Putamen (tissue), 1 donor: ENCODE measurements around the gene PRR15L.
A peak's percentile ranks its signal among the peaks of the same experiment; 100 is the strongest.

Experiments
- DNase-seq: peaks from one replicate; pipeline ENCODE4 v3.0.0-alpha.2; 2016; ENCODE audit warnings: low spot score

Gene PRR15L

DNA sequence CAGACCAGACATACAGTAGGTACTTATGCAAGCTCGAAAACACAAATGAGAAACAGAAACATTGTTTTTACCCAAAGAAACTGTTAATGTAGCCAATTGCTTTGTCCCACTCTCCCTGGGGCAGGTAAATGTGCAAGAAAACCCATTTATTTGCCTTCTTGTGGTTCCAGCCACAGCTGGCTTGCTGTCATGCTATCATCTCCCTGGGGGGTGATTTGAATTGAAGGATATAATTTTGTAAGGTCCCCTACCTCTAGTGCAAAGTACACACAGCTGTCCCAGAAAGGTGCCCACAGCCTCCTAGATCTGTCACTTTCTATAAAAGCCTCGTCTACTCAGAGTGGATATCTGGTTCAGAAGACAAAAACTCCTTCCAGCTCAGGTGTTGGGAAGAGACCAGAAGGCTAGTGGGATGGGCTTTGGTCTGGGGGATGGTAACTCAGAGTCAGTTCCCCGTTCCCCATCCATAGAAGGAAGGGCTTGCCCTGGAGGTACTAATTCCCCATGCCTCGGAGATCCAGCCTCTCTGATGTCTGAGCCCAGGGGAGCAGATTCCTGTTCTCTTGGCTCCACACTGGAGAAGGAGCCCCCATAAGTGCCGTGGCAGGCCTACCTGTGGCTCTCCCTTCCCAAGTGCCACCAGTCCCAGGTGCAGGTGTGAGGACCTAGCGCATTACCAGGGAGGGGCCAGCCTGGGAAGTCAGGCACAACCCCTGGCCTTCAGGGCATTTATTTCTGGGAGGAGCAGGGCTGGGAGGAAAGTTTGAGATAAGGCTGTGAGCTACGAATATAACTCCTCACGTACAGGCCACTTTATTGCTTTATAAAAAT is 2.4 kb upstream of the PRR15L start:
- DNase-seq, result no peak

DNA sequence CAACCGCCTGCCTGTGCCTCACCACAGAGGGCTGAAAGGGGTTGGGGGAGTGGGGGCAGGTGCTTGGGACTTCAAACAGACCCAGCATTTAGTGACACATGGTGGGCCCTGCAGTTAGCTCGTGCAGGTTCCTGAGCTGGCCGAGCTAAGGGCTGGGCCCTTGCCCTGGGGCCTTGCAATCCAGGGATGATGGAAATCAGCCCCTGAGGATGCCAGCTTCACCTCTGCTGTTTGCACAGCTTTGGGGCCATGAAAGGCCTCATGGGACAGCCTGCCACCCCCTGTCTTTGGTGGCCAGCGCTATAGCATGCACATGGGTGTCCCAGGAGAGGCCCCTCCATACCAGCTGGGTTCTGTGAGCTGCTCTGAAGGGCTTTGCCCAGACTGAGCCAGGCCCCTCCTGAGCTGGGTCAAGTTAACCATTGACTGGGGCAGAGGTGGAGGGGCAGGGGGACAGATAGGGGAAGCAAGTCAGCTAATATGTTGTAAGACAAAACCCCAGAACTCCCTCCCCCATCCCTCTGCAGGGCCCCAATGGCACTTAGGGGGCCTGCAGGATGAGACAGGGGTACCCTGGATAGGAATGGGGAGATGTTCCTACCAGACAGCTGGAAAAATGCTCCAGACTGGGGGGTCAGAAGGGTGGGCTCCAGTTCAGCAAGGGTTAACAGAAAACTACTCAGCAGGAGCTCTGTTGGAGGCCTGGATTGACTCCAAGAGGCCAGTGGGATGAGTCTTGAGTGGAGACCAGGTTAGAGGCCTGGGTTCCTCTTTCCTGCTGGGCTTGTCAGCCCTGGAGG is 692 bp downstream of the PRR15L start:
- no peak for DNase-seq

DNA sequence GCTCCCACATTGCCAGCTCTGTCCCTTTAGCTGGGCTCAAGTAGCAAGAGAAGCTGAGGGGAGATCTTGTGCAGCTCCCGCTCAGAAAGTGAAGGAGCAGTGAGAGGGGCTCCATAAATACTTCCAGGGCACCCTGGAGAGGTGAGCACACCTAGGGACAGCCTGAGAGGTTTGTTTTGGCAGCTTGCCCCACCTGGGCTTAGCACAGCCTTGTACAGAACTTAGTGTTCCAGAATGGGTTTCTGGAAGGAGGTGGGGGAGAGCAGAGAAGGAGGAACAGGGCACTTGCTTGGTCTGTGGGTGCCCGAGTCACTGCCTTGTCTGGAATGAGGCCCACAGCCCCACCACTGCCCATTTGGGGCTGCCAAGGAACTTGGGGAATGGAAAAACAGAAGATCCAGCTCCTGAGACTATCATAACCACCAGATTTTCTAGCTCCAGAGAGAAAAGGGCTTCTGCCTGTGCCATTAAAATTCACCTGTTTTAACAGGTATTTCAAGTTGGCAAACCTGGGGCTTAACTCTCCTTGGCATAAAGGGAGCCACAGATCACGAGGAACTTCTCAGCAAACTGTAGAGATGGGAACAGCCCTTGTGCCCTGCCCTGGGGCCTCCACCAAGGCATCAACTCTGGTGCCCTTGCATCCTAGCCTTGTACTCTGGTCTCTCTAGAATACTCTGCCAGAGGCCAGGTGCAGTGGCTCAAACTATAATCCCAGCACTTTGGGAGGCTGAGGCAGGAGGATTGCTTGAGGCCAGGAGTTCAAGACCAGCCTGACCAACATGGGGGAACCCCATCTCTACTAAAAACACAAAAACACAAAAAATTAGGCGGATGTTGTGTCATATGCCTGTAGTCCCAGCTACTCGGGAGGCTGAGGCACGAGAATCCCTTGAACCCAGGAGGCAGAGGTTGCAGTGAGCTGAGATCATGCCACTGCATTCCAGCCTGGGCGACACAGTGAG is 1.9 kb downstream of the PRR15L start:
- DNase-seq, result no peak

DNA sequence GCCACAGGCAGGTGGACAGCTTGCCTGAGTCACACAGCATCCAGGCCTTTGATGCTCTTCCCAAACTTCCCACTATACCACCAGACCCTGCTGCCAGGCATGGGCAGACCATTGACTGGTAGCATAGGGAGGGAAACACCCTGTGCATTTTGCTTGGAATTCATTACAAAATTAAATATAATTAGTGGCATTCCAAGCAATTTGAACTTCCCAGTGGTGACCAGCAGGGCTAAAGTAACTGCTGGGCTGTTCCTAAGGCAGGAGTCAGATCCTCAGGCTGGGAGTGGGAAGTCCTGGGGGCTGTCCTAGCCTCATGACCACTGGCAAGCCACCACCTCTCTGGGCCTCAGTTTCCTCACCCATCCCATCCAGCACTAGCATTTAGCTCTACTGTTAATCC is 3.8 kb downstream of the PRR15L start:
- no peak for DNase-seq

DNA sequence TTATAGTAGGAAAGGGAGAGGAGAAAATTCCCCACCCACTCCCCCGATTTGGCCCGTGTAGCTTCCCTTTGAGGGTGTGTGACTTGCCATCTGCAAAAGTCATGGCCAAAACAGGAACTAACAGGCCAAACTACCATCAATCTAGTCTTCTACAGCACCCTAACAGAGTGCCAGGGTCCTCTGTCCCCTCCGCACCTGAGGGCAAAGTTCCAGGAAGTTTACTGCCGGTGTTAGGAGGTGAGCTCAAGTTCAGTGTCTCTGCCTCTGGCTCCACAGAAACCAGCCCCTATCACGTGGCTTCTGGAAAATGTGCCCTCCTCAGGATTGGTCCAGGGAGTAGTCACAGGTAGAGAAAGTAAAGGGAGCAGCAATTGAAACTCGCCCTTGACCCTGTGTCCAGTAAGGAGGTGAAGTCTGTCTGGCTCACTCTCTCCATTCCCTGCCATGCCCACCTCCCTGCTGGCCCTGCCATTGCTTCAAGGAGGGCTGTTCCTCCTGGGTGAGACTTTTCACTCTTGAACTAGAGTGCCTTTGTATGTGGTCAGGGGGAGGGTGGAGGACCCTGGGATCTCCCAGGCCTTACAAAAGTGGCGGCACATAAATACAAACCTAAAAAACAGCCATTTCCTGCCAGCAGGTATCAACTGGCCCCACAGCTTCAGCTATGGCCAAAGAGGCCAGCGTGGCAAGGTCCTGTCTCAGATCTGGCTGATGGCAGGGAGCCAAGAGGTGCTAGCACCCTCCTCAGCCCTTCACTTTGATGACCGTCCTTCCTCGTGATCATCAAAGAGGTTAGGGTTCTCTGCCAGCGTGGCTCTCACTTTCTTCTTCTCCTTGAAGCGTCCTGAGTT is 5.3 kb downstream of the PRR15L start:
- no peak for DNase-seq

DNA sequence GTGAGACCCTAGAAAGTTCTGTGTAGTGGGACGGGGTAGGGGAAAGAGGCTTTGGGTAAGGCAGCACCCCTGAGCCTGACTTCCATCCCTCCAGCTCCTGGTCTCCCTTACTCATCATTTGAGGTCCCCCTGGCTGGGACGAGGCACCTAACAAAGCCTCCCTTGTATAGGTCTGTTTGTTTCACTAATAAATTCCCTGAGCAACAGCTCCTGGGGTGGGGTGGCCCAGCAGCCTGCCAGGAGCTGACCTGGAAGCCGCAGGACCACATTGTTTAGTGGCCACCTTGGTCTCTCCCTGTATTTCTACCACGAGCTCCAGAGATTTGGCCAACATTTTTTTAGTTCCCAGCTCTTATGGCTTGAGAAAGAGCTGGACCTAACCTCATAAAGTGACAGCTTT is 7.2 kb downstream of the PRR15L start:
- DNase-seq, result no peak

DNA sequence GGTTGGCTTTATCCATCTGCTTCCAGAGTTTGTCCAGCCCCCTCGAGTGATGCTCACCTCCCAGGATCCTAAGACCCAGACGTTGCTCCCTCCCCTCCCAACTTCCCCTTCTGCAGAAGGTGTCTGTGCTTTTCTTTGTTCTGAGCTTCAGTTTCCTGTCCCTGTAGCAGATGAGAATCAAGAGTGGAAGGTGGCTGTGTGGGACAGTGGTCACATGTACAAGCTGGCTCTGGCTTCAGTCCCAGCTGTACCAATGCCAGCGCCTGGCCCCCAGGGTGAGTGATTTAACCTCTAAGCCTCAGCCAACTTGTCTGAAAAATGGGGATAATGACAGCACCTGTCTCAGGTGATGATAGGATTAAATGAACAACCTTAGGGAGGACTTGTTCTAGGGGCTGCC is 7.7 kb downstream of the PRR15L start:
- no peak for DNase-seq

DNA sequence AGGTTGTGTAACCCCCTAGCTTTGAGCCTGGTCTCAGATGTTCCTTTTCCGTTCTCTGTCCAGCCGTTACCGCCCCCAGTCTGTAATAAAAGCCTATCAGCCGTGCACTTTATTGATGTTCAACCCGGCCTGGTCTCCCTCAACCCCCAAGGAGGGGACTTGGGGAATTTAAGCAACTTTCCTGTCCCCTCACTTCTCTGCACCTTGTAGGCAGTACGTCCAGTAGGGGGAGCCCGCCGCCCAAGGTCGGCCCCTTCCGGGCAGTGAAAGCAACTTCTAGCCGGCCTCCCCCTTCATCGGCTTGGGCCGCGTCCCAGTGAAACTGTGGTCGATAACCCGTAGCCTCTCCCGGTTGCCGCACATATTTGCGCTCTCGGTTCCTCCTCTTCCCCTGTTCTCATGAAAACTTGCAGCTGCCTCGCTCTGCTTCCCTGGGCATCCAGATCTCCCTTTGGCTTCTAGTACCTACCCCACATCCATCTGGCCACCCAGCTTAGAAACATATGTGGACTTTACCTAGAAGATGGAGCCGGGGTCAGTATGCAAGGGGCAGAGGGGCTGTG is 8.4 kb downstream of the PRR15L start:
- peak; percentile 70 for DNase-seq

DNA sequence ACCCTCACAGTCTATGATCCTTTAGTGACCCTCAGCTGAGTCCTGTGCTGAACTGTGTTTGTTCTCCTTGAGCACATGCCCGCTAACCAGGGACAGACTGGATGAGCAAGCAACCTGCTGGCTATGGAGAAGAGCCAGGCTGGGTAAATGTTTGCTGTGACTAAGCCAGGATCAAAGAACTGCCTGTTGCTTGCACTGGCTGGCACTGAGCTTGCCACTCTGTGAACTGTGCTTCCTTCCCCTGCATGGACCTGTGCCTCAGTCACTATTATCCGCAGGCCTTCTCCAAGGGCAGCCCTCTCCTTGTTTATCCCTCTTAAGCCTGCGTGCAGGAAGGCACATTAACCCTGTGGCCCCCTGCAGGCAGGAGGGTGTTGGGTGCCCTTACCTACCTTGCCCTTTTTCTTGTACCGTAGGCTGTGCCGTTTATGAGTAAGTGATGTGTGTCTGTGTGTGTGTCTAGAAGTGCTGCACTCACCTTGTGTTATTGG is 8.9 kb downstream of the PRR15L start:
- DNase-seq, result no peak

DNA sequence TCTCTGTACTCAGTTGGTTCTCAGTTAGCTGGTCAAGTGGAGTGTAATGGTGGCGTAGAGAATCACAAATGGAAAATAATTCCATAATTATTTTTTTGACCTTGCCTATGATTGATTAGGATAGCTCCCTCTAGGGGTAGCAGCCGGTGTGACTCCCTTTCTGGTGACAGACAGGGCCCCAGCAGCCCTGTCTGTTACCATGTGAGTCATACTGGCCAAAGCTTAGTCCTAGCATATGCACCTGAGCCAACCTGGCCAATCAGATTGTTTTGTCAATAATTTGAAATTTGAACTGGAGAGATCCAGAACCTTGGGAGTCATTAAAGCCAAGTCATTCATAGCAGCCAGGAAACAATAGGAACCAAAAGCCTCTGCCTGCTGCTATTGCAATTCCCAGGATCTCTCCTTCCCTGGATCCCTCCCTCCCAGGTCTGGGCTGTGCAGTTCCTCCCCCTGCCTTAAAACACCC is 10.7 kb downstream of the PRR15L start:
- DNase-seq, result no peak

DNA sequence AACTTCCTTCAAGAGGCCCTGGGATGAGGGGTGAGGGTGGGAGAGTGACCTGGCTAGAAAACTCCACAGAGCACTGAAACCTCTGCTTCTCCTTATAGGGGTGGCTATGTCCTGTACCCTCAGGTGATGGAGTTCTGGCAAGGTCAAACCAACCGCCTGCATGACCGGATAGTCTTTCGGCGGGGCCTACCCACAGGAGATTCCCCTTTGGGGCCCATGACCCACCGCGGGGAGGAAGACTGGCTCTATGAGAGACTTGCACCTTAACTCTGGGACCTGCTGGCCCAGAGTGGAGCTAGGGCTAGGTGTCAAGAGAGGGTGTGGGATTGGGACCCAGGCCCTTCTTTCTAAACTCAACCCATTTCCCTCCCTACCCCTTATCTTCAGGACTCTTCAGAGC is 11.2 kb downstream of the PRR15L start:
- no peak for DNase-seq

DNA sequence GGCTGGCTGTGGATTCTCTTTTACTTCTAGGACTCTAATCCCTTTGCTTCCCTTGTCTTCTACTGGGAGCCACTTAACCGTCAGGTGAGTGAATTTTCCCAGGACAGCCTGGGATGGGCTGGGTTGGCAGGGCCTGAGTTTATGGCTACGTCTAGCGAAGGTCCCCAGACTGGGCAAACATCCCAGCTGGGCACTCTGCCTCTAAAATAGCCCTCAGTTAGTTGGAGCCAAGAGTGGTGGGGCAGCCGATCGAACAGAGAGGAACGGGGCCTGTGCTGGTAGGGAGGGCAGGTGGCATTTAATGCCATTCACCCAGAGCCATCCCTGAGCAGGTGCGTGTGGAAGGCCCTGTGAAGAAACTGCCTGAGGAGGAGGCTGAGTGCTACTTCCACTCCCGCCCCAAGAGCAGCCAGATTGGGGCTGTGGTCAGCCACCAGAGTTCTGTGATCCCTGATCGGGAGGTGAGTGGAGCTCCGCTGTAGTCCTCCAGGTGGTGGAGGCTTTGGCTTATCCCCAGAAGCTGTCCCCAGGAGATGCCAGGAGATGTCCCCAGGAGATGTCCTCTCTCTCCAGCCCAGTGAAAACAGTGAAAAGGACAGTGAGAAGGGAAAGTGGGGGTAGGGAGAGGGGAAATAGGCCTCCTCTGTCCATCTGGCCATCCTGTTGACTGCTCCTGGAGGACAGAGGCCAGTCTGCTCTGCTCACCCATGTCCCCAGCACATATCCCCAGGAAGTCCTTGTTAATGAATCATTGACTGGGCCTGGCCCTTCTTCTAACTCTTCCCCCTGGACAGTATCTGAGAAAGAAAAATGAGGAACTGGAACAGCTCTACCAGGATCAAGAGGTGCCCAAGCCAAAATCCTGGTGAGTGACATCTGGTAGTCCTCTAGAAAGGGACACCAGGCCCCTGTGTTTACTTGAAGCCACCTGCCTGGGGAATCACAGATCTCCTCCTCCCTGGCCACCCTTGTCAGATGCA is 11.9 kb downstream of the PRR15L start:
- DNase-seq, result no peak

DNA sequence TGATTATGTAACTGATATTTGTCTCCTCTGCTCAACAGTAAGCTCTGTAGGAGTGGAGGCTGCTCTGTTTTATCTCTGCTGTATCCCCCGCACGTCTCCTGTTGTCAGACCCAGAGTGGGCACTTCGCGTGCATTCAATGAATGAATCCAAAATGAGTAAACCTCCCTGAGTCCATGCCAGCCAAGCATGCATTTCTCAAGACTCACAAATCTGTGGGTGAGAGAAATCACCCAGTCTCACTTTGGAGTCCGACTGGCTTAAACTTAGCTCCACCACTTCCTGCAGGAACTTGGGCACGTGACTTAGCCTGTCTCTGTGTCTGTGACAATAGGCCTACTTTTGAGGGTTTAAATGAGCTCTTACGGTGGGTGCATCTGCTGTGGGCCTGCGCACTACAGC is 12.6 kb downstream of the PRR15L start:
- DNase-seq, result no peak

DNA sequence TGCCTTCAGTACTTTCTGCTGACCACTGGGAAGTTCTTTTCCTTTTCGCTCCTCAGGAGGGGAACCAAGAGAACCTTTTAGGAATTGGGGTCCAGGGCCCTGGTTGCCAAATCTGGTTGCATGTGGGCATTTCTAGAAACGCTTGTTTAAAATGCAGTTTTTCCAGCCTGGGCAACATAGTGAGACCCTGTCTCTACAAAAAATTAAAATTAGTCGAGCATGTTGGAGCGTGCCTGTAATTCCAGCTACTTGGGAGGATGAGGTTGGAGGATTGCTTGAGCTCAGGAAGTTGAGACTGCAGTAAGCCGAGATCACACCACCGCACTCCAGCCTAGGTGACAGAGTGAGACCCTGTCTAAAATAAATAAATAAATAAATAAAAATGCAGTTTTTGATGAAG is 15.1 kb downstream of the PRR15L start:
- no peak for DNase-seq

DNA sequence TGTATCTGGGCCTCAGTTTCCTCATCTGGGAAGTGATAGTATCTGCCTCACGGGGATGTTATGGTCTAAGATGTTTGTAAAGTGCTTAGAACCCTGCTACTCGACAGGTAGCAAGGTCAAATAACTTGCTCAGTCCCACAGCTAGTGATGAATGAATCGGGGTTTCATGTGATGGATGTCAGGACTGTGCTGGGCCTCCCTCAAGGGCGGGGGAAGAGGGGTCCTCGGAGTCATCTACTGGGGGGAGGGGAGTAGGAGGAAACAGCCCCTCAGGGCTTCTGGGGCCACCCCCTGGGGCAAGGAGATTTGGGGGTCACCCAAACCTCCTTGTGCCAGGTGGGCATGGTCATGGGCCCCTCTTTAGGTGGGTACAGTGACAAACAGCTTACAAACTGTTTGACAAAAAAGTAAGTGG is 15.6 kb downstream of the PRR15L start:
- no peak for DNase-seq

DNA sequence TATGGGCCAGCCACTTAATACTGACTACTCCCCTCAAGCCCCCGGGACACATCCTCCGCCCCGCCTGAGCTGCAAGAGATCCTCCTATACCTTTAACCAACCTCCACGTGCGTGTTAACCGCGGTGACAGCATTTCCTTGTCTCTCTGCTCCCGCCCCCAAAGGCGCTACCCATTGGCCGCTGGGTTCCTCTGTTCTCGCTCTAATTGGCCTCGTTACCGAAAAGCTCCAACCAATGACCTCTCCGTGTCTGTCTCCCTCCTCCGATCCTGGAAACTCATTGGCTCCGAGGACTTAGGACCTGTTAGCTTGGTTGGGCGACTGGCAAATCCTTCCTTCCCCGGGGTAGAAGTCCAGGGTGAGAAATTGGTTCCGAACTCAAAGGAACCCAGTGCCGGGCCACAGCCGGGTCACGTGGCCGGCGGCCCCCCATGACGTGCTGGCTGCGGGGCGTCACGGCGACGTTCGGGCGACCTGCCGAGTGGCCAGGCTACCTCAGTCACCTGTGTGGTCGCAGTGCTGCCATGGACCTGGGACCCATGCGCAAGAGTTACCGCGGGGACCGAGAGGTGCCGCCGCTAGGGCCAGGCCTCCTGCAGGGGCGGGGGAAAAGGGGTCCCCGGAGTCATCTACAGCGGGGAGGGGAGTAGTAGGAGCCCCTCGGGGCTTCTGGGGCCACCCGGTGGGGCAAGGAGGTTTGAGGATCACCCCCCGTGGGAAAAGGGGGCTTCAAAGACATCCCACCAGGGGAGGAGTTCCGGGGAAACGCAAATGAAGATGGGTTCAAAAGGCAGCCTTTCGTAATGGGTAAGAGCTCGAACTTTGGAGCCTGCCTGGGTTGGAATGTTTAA is 16.2 kb downstream of the PRR15L start, which contains the start of gene PNPO:
PNPO (plus strand) TSS at position 326 of the 850 bp plus-strand sequence; CDS start at position 431, 105 bp downstream.
- DNase-seq, result peak; percentile 99

DNA sequence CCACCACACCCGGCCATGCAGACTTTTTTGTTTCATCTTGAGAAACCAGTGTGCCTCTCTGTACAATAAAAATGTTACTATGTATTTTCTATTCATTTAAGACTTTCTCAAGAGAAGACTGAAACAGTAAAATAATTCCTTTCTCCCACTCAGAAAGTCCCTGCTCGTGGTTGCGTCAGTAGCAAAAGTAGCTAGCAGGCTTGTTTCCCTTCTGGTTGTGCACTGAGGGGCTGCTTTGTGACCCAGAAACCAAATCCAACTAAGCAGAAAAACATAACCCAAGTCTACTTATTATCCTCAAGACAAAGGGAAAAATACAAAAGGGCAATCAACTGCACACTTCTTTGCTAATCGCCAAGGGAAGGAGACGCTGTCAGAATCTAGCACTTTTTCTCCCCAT is 19.7 kb downstream of the PRR15L start:
- no peak for DNase-seq

DNA sequence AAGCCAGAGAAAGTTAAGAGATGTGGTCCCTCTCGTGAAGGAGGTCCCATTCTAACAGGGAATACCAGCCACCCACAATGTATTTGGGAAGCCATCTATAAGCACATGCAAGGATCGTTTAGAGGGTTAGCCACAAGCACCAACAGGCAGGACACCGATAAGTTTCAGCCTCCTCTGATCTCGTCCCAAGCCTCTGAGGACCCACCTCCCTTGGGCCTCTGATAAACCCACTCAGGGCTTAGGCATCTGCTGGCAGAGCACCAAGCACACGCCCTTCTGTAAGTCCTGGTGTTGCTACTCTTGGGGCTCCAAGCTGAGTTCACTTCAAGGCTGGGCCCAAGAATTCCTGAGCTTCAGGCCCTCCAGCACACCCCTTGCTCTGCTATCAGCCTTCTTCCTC is 21.7 kb downstream of the PRR15L start:
- no peak for DNase-seq
